HG03571 (cell line): ENCODE data around the gene SORCS3.

Experiments used
- ATAC-seq: cut with Tn5 transposase; IDR thresholded peaks from one replicate; pipeline ENCODE4 v1.9.1; 2021; ENCODE audit not compliant: unreplicated experiment

The SORCS3 gene

DNA sequence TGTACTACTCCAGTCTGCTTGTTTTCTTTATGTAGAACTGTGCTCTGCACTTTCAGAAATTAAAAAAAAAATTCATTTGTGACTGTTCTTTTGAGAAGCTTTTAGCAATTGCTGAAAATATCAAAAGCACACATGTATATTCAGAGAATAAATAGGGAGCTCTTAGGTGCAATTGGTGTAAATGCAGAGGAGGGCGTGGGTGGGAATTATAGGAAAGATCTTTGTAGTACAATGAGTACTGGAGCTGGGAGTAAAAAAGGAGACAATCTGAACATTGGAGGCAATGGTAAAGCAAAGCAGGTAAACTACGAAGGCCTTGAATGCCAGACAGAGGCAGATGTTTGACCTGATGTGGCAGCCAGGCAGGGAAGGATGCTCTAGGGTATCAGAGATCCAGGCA, 267.5 kb downstream of the SORCS3 start:
- ATAC-seq, result no peak

GRCh38 chr10:104910712-104911111, 269.6 kb downstream of the SORCS3 start:
- no peak for ATAC-seq

DNA sequence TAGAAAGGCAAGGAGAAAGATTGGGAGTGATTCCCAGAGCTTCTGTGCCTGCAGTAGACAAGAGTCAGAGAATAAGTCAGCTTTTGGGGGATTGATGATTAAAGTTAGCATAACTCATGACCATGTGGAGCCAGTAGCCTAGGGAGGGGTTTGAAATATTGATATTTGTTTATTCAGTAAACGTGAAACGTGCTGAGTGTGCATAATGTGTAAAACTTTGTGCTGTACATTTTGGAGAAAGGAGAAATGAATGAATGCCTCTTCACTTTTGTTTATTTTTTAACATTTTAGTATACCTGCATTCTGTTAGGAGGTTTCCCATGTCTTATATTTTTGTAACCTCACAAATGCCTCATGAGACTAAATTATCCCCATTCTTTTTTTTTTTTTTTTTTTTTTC, 272.3 kb downstream of the SORCS3 start:
- ATAC-seq, result no peak

- no peak for ATAC-seq
These were observed 279.4 kb downstream of the SORCS3 start for GRCh38 chr10:104920476-104920875.

GRCh38 chr10:104921763-104922162, 280.7 kb downstream of the SORCS3 start:
- ATAC-seq, result no peak

DNA sequence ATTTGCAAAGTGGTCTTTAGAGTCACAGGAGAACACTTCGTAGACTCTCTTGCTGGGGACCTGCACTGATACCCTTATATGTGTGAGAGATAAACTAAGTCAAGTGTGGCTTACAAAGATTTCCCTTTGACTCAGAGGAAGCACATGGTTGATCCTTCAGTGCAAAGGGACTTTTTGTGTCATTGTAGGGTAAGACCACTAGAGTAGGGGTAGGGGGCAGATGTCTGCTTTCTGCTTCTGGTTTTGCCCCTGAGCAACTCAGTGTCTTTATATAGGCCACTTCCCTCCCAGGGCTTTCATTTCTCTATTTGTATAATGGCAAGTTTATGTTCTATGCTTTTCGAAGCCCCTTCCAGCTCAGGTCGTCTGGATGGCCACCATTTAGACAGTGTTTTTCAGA, 281.7 kb downstream of the SORCS3 start:
- ATAC-seq, result peak; percentile 70

DNA sequence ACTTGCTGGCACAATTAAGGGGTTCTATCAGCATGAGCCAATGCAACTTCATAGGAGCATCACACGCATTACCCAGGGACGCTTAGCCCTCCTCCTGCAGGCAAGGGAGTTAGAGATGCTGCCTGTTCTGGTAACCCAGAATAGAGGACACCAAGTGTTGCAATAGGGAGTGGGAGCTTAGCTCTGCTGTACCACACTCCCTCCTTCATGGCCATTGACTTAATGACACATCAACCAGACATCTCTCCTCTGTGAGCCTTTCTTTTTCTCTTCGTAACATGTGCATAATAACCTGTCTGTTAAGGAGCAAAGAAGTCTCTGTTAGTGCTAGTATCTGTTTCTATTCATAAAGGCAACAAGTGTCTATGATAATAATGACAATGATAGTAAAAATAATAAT, 282.4 kb downstream of the SORCS3 start:
- no peak for ATAC-seq

DNA sequence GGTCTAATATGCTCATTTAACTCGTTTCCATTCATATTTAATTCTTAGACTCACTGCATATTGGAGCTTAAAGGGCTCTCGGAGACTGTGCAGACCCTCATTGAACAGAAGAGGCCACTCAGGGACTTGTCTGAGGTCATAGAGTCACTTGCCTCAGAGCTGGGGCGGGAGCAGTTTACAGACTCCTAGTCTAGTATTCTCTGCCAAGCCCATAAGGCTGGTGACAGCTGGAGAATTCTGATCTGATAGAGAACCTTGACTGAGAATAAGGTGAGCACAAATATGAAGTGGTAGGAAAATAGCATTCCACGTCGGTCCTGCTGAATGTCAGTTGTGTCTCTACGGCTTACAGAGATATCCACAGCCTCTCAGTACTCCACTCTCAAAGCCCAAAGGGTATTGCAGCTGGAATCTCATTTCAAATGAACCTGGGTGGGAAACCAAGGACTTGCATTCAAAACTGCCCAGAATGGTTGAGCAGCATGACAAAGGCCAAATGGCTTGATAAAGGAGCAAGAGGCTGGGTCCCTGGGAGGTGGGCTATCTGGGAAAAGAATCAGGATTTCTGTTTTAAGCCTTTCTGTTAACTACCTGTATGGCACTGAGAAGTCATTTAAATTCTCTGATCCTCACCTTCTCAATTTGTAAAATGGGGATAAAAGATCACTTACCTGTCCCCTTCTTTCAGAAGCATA, 283.2 kb downstream of the SORCS3 start:
- ATAC-seq, result no peak

DNA sequence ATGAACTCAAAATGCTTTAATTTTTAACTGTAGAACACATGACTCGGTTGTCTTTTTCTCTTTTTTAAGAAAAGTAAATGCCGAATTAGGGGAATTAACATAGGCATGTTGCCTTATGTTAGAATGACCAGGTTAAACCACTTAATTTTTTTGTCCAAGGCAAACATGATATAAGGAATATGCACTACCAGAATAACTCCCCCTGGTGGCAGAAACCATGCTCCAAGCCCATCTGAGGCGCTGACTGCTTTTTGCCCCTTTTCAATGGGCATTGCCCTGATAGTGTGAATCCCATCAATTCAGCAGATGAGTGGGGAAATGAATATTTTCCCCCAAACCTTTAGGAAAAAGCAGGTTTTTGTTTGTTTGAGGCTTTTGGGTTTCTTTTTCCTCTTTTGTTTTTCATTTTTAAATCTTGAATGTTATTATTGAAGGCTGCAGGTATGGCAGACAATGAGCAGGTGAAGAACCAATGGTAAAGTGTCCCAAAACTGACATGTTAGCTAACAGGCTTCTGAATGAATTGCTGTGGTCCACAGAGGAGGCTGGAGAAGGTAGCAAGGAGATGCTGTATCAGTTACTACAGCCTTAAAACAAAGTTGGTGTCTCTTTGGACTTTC, 284.3 kb downstream of the SORCS3 start:
- no peak for ATAC-seq

GRCh38 chr10:104928734-104929133, 287.6 kb downstream of the SORCS3 start:
- no peak for ATAC-seq

GRCh38 chr10:104931612-104932134, 290.6 kb downstream of the SORCS3 start:
- no peak for ATAC-seq

- ATAC-seq, result no peak
These were observed 294.6 kb downstream of the SORCS3 start for GRCh38 chr10:104935656-104936055.

- ATAC-seq, result no peak
These were observed 296.5 kb downstream of the SORCS3 start for GRCh38 chr10:104937567-104937966.

DNA sequence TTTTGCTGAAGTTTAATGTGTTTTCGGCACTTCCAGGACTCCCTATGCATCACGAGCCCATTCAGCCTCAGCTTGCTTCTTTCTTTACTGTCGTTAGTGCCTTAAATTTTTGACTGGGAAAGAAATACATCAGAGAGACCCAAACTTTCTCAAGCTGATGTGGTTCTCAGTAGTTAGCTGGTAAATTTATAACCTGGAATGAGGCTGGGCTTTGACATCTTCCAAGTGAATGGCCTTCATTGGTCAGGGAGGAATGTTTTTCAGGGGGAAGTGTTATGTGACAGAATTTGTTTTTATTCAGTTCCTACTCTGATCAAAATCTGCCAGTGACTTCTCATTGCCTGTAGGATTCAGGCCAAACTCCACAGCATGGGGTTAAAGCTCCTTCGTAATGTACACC, 296.9 kb downstream of the SORCS3 start:
- ATAC-seq, result no peak

- no peak for ATAC-seq
These were observed 300.6 kb downstream of the SORCS3 start for GRCh38 chr10:104941662-104942061.

DNA sequence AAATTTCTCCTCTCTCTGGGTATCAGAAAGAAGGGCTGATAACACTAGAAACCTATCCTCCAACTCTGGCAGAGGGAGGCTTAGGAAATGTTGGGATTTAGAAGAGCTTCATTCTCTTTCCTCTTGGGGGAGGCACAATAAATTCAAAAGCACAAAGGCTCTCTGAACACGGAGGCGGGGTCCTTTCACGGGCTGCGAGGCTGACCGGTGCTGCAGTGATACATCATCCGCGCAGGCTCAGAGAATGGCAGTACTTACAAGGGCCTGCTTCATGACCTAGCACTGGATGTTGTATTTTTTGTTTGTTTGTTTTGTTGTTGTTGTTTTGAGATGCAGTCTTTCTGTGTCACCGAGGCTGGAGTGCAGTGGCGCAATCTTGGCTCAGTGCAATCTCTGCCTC, 306.2 kb downstream of the SORCS3 start:
- ATAC-seq, result no peak

DNA sequence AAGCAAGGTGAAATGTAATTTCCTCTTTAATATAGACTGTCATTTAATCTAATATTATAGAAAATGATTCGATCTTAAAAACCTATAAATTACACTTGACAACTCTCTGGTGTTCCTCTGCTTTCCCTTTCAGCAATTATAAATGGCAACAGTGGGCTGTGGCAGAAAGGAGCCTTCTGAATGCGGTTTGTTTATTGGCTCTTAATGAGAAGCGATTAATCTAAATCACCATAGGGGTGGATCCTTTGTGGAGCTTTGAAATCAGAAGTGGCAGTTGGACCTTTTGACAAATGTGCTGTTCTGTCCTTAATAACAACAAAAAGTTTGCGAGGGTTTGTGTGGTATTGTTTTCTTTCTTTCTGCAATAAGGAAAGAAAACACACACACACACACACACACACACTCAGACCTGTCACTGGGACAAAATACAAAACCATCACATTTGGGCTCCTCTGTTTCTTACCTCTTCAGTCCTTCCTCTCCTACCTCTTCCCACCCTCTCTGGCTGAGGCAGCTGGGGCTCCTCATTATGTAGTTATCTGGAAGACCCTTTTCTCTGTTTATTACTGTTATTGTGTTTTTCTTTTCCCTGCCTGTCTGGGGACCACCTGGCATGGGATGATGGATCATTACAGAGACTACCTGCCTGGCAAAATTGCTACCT, 316.2 kb downstream of the SORCS3 start:
- no peak for ATAC-seq

- ATAC-seq, result no peak
These were observed 325.6 kb downstream of the SORCS3 start for GRCh38 chr10:104966563-104967297.

- no peak for ATAC-seq
These were observed 339.3 kb downstream of the SORCS3 start for GRCh38 chr10:104980368-104980767.

- ATAC-seq, result no peak
These were observed 340.9 kb downstream of the SORCS3 start for GRCh38 chr10:104981995-104982394.

- no peak for ATAC-seq
These were observed 347.6 kb downstream of the SORCS3 start for GRCh38 chr10:104988686-104989085.
